Stimulated activated CD4-positive, alpha-beta T cell treated with anti-CD3 and anti-CD28 coated beads, TNF-alpha, amount 100 ng/mL, for 48 hours (primary cell): Measurements from ENCODE around the gene CNBP.
A peak's percentile ranks its signal among the peaks of the same experiment; 100 is the strongest.

ENCODE experiments used
- DNase-seq, 3 donors: peaks; one replicate each; pipeline ENCODE4 v3.0.0-alpha.2; 2020; ENCODE audit warnings: low read depth in 3 of 3

Gene CNBP

DNA sequence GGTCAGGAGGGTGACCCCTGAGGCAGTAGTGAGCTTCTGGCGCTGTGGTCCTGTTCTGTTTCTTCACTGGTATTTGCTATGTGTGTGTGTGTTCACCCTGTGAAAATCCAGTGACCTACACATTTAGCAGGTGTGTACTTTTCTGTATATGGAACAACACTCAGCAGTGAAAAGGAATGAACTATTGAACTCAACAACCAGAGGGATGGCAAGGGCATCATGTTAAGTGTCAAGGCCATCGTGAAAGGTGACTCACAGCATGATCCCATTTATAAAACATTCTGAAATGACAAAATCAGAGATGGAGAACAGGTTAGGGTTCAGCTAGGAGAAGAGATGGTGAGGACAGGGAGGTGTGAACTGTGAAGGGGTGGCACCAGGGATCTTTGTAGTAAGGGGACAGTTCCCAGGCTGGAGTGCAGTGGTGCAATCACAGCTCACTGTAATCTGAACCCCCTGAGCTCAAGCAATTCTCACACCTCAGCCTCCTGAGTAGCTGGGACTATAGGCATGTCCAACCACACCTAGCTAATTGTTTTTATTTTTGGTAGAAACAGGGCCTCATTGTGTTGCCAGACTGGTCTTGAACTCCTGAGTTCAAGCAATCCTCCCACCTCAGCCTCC, 52.1 kb downstream of the CNBP start:
- no peak for DNase-seq

DNA sequence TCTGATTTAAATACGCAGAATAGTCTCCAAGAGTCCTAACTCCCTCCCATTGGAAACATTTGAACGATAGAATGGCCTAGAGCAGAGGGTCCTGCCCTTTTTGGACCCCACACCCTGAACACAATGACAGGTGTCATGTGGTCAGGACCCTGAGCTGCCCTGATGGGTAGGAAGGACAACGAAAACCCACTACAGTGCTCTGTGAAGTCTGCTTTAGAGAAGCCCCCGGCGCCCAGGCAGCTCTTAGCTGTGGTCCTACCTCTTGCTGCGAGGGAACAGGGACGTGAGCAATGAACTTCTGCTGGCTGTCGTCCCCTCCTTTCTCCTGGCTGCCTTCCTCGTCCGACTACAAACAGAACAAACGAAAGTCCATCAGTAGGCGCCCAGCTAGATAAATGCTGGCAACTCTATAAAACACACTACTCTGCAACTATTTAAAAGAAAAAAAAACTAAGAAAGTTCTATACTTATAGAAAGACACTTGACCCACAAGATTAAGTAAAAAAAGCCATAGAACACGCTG, 53.3 kb downstream of the CNBP start:
- no peak for DNase-seq

DNA sequence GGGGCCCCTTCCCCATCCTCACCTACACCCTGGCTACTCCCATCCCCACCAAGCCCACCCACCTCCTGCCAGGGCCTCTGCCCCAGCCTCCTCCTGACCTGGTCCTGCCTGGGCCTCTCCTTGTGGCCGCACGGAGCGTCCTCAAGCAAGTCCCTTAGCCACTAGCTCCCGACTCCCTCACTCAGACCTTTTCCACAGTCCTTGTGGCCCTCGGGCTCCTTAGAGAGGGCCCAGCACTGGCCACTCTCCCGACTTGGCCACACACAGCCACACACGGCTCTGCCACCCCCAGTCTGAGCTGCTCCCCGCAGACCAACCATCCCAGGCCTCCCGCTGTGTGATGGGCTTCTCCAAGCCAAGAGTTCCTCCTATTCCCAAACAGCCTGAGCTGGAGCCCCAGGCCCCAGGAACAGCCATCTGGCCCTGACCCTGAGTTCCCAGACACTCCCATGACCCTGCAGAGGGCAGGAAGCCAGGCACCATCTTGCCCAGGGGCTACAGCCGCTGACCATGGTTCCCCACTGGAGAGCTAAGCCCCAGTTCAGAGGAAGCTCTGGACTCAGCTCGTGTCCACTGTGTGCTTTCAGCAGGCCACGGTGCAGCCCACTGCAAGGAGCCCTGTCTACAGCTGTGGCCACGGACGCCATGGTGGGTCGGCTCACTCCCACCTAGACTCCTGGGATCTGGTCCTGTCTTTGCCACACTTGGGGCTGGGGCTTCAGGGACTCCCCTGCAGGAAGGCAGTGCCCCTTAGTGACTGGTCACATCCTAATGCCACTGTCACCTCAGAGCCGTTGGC, 55.1 kb downstream of the CNBP start:
- no peak for DNase-seq

DNA sequence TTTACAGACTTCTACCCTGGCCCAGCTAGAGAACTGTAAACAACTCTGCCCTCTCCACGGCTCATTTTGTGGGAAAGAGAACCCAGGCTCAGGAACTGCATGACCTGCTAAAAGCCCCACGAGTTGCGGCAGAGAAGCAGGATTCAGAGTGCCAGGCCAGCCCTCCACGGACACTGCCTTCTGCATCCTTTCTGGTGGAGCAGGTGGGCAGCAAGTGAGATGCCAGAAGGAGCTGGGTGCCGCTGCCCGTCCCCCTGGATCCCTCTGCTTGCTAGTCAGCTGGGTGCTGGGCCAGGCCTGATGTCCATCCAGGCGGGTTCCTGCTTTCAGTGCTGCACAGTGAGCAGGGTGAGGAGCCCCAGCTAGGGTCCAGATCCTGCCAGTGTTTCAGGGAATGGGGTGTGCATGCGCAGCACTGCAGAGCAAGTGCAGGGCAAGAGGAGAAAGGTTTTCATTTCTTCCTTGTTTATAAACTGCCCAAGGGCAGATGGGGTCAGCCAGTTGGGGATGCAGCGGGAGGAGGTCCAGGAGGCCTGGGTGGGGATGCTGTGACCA, 56.9 kb downstream of the CNBP start:
- DNase-seq = no peak

DNA sequence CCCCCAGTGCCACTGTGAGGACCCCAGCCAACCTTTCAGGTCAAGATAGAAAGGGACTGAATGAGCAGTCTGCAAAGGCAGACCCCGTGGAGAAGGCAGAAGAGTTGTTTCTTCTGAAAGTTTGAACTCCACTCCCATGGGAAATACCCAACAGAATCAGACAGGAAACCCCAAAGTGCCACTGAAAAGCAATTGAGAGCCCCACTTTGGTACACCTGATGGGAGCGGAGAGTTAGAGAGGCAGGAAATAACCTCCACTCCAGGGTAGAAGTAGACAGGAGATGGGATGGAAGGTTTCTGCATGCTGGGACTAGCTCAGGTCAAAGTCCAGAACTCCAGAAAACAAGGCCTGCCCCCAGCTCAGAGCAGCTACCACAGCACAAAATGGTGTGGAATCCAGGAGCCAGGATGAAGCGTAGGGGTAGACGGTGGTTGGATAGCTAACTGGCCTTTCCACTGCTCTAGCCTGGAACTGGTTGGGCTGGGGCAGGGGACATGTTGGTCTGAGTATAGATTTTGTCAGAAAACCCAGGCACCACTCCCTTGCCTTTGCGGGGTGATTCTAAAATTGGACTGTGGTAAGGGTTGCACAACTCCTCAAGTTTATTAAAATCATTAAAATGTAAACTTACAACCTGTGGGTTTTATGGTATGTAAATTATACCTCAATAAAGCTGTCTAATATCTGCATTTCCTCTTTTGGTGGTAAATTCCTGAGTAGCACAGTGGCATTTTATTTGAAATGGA, 60.2 kb downstream of the CNBP start:
- DNase-seq = no peak

DNA sequence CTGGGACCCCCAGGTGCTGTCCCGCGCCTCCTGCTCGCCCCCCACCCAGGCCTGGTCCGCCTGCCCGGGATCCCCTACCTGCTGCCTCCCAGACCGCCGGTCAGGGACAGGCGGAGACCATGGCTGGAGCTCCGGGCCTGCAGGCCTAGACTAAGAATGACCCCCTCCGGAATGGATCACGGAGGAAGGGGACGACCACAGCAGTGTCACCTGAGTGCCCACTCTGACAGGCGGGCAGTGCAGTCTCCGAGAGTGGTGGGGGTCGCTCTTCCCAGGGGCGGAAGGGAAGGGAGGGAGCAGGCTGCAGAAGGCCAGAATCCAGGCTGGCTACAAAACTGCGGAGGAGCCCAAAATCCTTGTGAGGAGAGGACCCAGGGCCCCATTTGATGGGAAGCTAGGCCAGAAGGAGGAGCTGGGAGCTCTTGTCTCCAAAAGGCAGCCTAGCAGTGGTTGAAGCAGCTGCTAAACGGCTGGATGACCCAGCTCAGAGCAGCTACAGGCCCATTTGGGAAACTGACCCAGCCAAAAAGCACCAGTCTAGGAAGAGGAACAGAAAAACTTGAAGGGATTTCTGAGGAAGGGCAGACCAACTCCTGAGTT, 61.2 kb downstream of the CNBP start:
- DNase-seq = no peak

DNA sequence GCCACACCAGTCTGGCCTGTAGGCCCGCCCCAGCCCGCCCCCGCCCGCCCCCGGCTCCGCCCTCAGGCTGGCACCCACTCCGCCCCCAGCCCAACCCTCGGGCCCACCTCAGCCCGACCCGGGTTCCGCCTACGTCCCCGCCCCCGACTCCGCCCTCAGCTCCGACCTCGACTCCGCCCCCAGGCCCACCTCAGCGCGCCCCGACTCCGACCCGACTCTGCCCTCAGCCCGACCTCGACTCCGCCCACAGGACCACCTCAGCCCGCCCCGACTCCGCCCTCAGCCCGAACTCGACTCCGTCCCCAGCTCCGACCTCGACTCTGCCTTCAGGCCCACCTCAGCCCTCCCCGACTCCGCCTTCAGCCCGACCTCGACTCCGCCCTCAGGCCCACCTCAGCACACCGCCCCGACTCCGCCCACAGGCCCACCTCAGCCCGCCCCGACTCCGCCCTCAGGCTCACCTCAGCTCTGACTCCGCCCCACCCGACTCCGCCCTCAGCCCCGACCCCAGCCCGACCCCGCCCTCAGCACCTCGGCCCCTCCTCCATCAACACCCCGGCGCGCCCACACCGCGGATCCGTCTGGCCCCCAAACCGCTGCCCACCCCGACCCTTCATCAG, 61.8 kb downstream of the CNBP start, which contains the start of gene RAB43:
Gene RAB43 (minus strand): TSS at position 13 of the 620 bp plus-strand sequence. CDS start 315 bp downstream, outside the sequence.
- peak; percentile 48 to 84 (median 74) for DNase-seq

DNA sequence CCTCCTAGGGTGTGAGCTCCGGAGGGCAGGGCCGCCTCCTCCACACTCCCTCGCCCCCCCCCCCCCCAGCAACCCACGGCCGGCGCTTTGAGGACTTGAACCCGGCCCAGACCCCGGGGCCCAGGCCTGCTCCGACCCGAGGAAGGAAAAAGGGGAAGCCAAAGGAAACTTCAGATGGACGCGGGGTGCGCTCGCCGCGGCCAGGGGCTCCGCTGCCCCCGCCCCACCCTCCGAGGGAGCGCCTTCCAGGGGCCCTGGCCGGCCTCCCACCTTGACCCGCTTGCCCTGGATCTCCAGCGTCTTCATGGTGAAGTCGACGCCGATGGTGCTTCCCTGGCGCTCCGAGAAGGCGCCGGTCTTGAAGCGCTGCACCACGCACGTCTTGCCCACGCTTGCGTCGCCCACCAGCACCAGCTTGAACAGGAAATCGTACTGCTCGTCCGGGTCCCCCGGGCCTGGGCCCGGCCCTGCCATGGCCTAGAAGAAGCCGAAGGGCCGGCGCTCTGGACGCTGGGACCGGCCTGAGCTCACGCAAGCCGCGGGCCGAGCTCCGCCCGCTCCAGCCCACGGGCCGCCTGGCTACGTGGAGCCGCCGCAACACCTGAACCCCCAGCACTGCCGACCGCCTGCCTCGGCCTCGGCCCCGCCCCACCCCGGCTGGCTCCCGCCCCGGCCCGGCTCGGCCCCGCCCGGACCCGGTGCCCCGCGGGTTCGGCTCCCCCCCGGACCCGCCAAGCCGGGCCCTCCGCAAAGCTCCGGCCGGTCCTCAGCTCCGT, 62.5 kb downstream of the CNBP start:
- DNase-seq = no peak

DNA sequence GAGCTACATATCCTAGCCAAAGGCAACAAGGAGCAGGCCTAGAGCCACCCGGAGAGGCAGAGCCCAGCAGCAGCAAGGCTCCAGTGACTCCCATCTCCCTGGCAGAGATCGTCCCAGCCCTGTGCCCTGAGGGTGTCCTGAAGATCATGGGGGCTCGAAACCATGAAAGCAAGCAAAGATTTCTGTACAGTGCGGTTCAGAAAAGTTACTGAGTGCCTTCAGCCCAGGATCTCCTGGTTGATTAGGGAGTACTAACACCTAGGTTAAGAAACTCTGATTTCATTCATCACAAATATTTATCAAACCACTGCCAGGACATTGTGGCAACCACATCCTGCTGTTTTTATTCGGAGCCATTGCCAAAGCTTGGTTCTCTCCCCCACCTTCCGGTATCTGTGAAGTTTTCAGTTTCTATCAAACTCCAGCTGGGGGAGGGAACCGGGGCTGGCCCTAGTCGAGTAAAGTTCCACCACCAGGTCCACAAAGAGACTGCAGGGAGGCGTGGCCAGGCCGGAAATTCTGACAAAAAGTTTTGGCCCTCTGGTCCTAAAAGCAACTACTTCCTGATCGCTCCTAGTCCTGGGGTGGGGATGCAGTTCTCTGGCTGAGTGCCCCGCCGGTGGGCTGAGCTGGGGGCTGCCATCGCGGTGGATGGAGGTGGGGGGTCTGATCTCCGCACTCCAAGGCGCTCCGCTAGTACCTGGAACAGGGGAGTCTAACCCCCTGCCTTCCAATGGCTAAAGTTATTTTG, 63.3 kb downstream of the CNBP start:
- peak; percentile 85 to 91 (median 88) for DNase-seq

DNA sequence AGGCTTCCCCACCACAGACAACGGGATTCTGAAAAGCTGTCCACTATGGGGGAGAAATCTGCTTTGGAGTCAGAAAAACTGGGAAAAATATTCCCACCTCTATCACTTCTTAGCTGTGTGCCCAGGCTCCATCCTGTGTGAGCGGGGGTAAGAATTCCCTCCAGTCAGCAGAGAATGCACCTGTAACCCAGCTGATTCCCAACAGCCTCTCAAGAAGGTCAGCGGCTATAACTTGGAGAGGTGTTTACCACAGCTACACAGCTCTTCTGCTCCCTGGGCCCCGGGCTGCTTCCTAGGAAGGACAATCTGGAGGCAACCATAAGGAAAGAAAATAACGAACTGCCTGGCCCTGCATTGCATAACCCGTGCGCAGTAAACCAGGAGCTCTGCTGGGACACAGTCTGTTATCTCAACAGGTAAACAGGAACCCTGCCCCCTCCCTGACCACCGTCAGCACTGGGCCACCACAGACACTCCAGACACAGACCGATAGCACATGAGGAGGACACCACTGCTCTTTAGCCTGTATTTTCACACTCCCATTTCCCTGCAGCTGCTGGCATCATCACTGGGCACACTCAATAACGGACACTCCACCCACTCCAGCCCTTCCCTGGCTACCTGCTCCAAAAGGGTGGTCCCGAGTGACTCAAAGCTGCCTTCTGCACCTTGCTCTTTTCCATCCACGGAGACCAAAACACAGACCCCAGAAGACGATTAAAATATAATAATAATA, 64.2 kb downstream of the CNBP start:
- DNase-seq = no peak

DNA sequence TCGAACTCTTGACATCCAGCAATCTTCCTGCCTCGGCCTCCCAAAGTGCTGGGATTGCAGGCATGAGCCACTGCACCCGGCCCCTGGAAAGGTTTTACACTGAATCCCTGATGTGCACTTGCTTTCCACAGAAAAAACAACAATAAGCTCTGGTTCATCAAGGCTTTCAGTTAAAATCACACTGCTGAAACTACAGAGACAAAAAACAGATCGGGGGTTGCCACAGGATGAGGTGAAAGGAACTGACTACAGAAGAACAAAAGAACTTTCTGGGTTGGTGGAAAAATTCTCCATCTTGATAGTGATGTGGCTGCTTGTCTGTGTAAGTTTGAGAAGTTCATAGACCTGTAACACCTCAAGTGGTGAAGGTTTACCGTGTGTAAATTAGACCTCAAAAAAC, 65.0 kb downstream of the CNBP start:
- no peak for DNase-seq
